Upper lobe of right lung (tissue), 1 donor: ENCODE results near the gene ITPR2. TPM values are rescaled to one million over a fixed set of nuclear protein-coding genes. Genes with fewer than 3 reads are reported as not detected.

Experiments
- ATAC-seq: fragments of 200-7000 bp; cut with Tn5 transposase; one replicate; pipeline ENCODE4 v1.9.1; 2020; ENCODE audit warnings: mild to moderate bottlenecking, moderate library complexity
- DNase-seq: peaks from one replicate; pipeline ENCODE4 v3.0.0-alpha.2; 2020
- H3K27ac ChIP-seq: fragments of 200-600 bp; one replicate; pipeline ENCODE4 v1.8.0; 2022
- H3K27me3 ChIP-seq: fragments of 200-600 bp; one replicate; pipeline ENCODE4 v1.8.0; 2022; ENCODE audit warnings: mild to moderate bottlenecking
- H3K36me3 ChIP-seq: fragments of 200-600 bp; one replicate; pipeline ENCODE4 v1.8.0; 2022
- H3K4me1 ChIP-seq: fragments of 200-600 bp; one replicate; pipeline ENCODE4 v1.8.0; 2022
- H3K4me3 ChIP-seq: fragments of 200-600 bp; one replicate; pipeline ENCODE4 v1.8.0; 2022; ENCODE audit warnings: mild to moderate bottlenecking
- H3K9me3 ChIP-seq: fragments of 200-600 bp; one replicate; pipeline ENCODE4 v1.8.0; 2022
- intact Hi-C: fragments of 100-400 bp; cut with DNase I; formaldehyde crosslinking; loops from one replicate; pipeline ENCODE4 v1.11.0; 2022
- total RNA-seq: library from RNA; stranded (reverse); fragmentation: NEBNext Ultra II Directional; extraction: Animal tissue kit (Norgen Biotek cat#: 25700); gene quantifications from one replicate; pipeline ENCODE4 v1.2.1, GENCODE V29; 2021
- TF ChIP-seq, protein P1 (sequence below): fragments of 200-600 bp; IDR thresholded peaks from one replicate; pipeline ENCODE4 v1.8.0; 2022; ENCODE audit warnings: antibody characterized with exemption
- donor health status: DM: no; HTN: yes; CAD: no; lungs with severe emphysema.

The ITPR2 gene
- total RNA-seq, 1 donor from 2014 or later, result 50.8 TPM

DNA sequence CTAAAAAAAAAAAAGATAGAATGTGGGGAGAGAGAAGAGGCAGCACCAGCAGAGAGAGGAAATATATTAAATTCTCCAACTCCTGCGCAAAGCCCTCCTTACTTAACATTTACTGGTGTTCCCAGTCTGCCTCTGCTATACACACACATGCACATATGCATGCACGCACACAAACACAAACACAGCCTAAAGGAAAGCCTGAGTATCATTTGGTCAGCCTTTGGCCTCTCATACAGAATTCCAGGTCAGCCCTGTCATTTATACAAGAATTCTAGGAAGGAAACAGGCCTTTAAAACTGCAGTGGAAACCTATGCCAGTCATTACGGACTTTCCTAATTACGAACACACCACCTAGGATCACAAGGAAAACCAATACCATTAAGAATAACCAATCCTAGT is 269.4 kb downstream of the ITPR2 start:
- Histone ChIP-seq H3K36me3 (peaks cover 10% of the 10 kb centered on the region), H3K27ac (no peak overlapping the region), H3K9me3 (no peaks in the 10 kb centered on the region), H3K27me3 (no peaks in the 10 kb centered on the region), H3K4me3 (no peak overlapping the region), H3K4me1 (no peaks in the 10 kb centered on the region)
- ATAC-seq, result no peak
- intact Hi-C loops, result no loop called here
- no peak for DNase-seq
- TF ChIP-seq, protein P1, sequence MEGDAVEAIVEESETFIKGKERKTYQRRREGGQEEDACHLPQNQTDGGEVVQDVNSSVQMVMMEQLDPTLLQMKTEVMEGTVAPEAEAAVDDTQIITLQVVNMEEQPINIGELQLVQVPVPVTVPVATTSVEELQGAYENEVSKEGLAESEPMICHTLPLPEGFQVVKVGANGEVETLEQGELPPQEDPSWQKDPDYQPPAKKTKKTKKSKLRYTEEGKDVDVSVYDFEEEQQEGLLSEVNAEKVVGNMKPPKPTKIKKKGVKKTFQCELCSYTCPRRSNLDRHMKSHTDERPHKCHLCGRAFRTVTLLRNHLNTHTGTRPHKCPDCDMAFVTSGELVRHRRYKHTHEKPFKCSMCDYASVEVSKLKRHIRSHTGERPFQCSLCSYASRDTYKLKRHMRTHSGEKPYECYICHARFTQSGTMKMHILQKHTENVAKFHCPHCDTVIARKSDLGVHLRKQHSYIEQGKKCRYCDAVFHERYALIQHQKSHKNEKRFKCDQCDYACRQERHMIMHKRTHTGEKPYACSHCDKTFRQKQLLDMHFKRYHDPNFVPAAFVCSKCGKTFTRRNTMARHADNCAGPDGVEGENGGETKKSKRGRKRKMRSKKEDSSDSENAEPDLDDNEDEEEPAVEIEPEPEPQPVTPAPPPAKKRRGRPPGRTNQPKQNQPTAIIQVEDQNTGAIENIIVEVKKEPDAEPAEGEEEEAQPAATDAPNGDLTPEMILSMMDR, result no peak

DNA sequence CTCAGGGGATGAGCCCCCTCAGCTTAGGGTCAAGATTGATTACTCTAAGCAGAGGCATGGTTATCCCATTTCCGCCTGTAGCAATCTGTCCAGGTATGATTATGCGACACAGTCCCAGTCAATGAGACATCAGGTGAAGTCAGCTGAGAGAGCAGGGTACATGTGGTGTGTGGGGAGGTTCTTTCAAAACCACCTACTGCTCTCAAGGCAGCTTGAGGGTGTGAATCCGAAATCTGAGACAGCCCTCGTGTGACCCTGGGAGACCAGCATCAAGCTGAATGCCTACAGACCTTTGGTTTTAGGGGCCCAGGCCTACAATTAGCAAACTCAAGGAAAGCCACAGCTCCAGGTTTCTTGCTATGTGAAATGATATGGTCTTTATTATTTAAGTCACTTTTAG is 275.7 kb downstream of the ITPR2 start:
- no peak overlapping the region for H3K4me3 ChIP-seq
- intact Hi-C loops, result no loop called here
- no peaks in the 10 kb centered on the region for H3K4me1 ChIP-seq
- H3K36me3 ChIP-seq, result peaks cover 14% of the 10 kb centered on the region
- H3K9me3 ChIP-seq, result no peaks in the 10 kb centered on the region
- no peak overlapping the region for H3K27ac ChIP-seq
- TF ChIP-seq, protein P1, result no peak
- H3K27me3 ChIP-seq, result no peaks in the 10 kb centered on the region
- no peak for DNase-seq
- no peak for ATAC-seq

DNA sequence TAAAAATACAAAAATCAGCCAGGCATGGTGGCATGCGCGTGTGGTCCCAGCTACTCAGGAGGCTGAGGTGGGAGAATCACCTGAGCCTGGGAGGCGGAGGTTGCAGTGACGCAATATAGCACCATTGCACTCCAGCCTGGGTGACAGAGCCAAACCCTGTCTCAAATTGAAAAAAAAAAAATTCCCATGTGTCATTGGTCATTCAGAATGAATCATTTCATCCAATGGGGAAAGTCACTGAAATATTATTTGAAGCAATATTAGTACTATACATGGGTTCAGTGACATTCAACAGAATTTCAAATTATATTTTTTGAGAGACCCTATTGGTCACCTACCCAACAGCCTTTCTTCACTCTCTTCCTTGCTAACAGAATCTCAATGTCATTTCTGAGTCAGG is 276.1 kb downstream of the ITPR2 start:
- no peaks in the 10 kb centered on the region for H3K4me1 ChIP-seq
- no peak for DNase-seq
- intact Hi-C loops, result no loop called here
- H3K9me3 ChIP-seq, result no peaks in the 10 kb centered on the region
- no peak for ATAC-seq
- H3K27ac ChIP-seq, result no peak overlapping the region
- H3K27me3 ChIP-seq, result no peaks in the 10 kb centered on the region
- TF ChIP-seq, protein P1, result no peak
- peaks cover 14% of the 10 kb centered on the region for H3K36me3 ChIP-seq
- H3K4me3 ChIP-seq, result no peak overlapping the region

DNA sequence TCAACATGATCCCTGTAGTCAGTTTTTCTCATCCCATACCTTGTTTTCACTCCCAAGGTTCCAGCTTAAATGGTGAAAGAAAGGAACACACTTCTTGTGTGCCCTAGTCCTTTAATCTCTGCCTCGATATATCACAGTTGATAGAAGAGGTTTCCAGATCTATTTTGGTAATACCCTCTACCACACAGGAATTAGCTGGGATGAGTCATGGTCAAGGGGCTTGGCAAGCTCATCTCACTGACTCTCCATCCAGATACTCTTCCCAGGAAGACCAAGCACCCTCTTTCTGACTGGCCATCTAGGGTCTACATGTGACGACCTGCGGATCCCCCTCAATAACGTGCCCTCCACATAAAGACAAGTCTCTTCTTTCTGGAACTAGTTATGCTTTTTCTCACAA is 277.9 kb downstream of the ITPR2 start:
- no peak overlapping the region for H3K27ac ChIP-seq
- peaks cover 14% of the 10 kb centered on the region for H3K36me3 ChIP-seq
- TF ChIP-seq, protein P1, result no peak
- no peaks in the 10 kb centered on the region for H3K4me1 ChIP-seq
- DNase-seq (no peak), ATAC-seq (no peak)
- H3K9me3 ChIP-seq, result no peaks in the 10 kb centered on the region
- intact Hi-C loops, result no loop called here
- no peak overlapping the region for H3K4me3 ChIP-seq
- no peaks in the 10 kb centered on the region for H3K27me3 ChIP-seq

DNA sequence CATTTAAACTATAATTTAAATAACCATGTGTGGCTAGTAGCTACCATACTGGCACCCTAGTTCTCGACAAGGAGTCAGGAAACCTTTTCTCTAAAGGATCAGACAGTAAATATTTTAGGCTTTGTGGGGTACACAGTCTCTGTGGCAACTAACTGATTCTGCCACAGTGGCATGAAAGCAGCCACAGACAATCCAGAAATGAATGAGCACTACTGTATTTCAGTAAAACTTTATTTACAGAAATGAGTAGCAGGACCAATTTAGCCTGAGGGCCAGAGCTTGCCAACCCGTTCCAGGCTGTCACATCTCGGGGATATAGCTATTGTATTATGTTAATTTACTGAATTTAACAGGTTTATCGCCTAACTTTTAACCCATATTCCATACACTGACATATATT is 278.7 kb downstream of the ITPR2 start:
- intact Hi-C loops, result no loop called here
- Histone ChIP-seq H3K27ac (no peak overlapping the region), H3K27me3 (no peaks in the 10 kb centered on the region), H3K9me3 (no peaks in the 10 kb centered on the region), H3K4me3 (no peak overlapping the region), H3K4me1 (no peaks in the 10 kb centered on the region), H3K36me3 (peaks cover 14% of the 10 kb centered on the region)
- ATAC-seq (no peak), DNase-seq (no peak)
- TF ChIP-seq, protein P1, result no peak

DNA sequence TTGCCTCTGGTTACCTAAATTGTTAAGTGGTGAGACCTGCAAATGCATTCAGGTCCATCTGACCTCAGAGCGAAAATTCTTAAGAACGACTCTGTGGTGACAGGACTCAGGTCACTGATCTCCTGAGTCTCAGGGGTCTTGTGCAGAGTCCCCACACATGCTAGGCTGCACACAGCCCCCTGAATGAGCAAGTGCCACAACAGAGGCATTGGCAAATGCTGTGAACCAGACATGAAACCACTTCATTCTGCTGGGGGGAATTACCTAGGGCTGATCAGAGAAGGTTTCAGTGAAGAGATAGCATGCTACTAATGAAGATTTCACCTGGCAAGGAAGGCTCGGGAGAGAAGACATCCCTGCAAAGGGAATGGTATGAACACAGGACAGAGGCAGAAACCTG is 281.6 kb downstream of the ITPR2 start:
- DNase-seq (no peak), ATAC-seq (no peak)
- no peaks in the 10 kb centered on the region for H3K9me3 ChIP-seq
- H3K27ac ChIP-seq, result no peak overlapping the region
- TF ChIP-seq, protein P1, result no peak
- peaks cover 14% of the 10 kb centered on the region for H3K36me3 ChIP-seq
- intact Hi-C loops, result no loop called here
- H3K4me1 ChIP-seq, result no peaks in the 10 kb centered on the region
- no peaks in the 10 kb centered on the region for H3K27me3 ChIP-seq
- no peak overlapping the region for H3K4me3 ChIP-seq
